Ishikawa (cell line): ENCODE data around the gene LRRC8D.

Experiments
- CEBPB ChIP-seq: IDR thresholded peaks from 2 replicates; pipeline ENCODE4 v1.6.1; 2012
- CREB1 ChIP-seq: IDR thresholded peaks from 2 replicates; pipeline ENCODE4 v1.6.1; 2012; ENCODE audit warnings: low read depth
- EGR1 ChIP-seq: IDR thresholded peaks from 2 replicates; pipeline ENCODE4 v1.6.1; 2012
- TCF12 ChIP-seq: IDR thresholded peaks from 2 replicates; pipeline ENCODE4 v1.6.1; 2012; ENCODE audit warnings: low read depth
- USF1 ChIP-seq: IDR thresholded peaks from 2 replicates; pipeline ENCODE4 v1.6.1; 2012

GRCh38 chr1:89882348-89883029 is 61.7 kb downstream of the LRRC8D start:
- TF ChIP-seq CEBPB (no peak), EGR1 (no peak), USF1 (no peak), TCF12 (no peak), CREB1 (no peak)
